ENCODE results near the gene WSCD2. TPM values are rescaled to one million over a fixed set of nuclear protein-coding genes. Genes with fewer than 3 reads are reported as not detected.

The WSCD2 gene
- polyA plus RNA-seq, 4 donors: 6.7 to 11.6 (median 8.6) TPM

- DNase-seq (ENCODE audit: low read depth in 4 of 4, low spot score in 3 of 4): no peak
These were observed 22.6 kb downstream of the WSCD2 start for GRCh38 chr12:108151533-108152169.

- DNase-seq (ENCODE audit: low read depth in 4 of 4, low spot score in 3 of 4): no peak
These were observed 23.1 kb downstream of the WSCD2 start for GRCh38 chr12:108152170-108152538.

- DNase-seq (ENCODE audit: low read depth in 4 of 4, low spot score in 3 of 4): no peak
These were observed 27.6 kb downstream of the WSCD2 start for GRCh38 chr12:108156717-108157116.

GRCh38 chr12:108157870-108158459 lies 28.9 kb downstream of the WSCD2 start:
- no peak for DNase-seq (ENCODE audit: low read depth in 4 of 4, low spot score in 3 of 4)

GRCh38 chr12:108162207-108162606 lies 33.1 kb downstream of the WSCD2 start:
- no peak for DNase-seq (ENCODE audit: low read depth in 4 of 4, low spot score in 3 of 4)

- no peak for DNase-seq (ENCODE audit: low read depth in 4 of 4, low spot score in 3 of 4)
These were observed 37.4 kb downstream of the WSCD2 start for GRCh38 chr12:108166505-108166904.

GRCh38 chr12:108167974-108168373 lies 38.9 kb downstream of the WSCD2 start:
- DNase-seq (ENCODE audit: low read depth in 4 of 4, low spot score in 3 of 4): no peak

GRCh38 chr12:108169708-108170107 lies 40.6 kb downstream of the WSCD2 start:
- DNase-seq (ENCODE audit: low read depth in 4 of 4, low spot score in 3 of 4): no peak

GRCh38 chr12:108170164-108170563 lies 41.1 kb downstream of the WSCD2 start:
- no peak for DNase-seq (ENCODE audit: low read depth in 4 of 4, low spot score in 3 of 4)

- DNase-seq (ENCODE audit: low read depth in 4 of 4, low spot score in 3 of 4): no peak
These were observed 42.9 kb downstream of the WSCD2 start for GRCh38 chr12:108172033-108172432.

GRCh38 chr12:108173160-108173559 lies 44.1 kb downstream of the WSCD2 start:
- no peak for DNase-seq (ENCODE audit: low read depth in 4 of 4, low spot score in 3 of 4)

GRCh38 chr12:108173892-108174291 lies 44.8 kb downstream of the WSCD2 start:
- DNase-seq (ENCODE audit: low read depth in 4 of 4, low spot score in 3 of 4): no peak

GRCh38 chr12:108174641-108175040 lies 45.6 kb downstream of the WSCD2 start:
- DNase-seq (ENCODE audit: low read depth in 4 of 4, low spot score in 3 of 4): no peak

- no peak for DNase-seq (ENCODE audit: low read depth in 4 of 4, low spot score in 3 of 4)
These were observed 46.2 kb downstream of the WSCD2 start for GRCh38 chr12:108175310-108175709.

GRCh38 chr12:108176292-108176691 lies 47.2 kb downstream of the WSCD2 start:
- DNase-seq (ENCODE audit: low read depth in 4 of 4, low spot score in 3 of 4): no peak

- no peak for DNase-seq (ENCODE audit: low read depth in 4 of 4, low spot score in 3 of 4)
These were observed 48.0 kb downstream of the WSCD2 start for GRCh38 chr12:108177131-108177530.

GRCh38 chr12:108179305-108179704 lies 50.2 kb downstream of the WSCD2 start:
- DNase-seq (ENCODE audit: low read depth in 4 of 4, low spot score in 3 of 4): no peak

GRCh38 chr12:108180255-108181094 lies 51.4 kb downstream of the WSCD2 start:
- DNase-seq (ENCODE audit: low read depth in 4 of 4, low spot score in 3 of 4): no peak

- no peak for DNase-seq (ENCODE audit: low read depth in 4 of 4, low spot score in 3 of 4)
These were observed 52.0 kb downstream of the WSCD2 start for GRCh38 chr12:108181095-108181454.

GRCh38 chr12:108182096-108182495 lies 53.0 kb downstream of the WSCD2 start:
- DNase-seq (ENCODE audit: low read depth in 4 of 4, low spot score in 3 of 4): no peak

GRCh38 chr12:108185002-108185401 lies 55.9 kb downstream of the WSCD2 start:
- no peak for DNase-seq (ENCODE audit: low read depth in 4 of 4, low spot score in 3 of 4)

GRCh38 chr12:108187831-108188230 lies 58.7 kb downstream of the WSCD2 start:
- no peak for DNase-seq (ENCODE audit: low read depth in 4 of 4, low spot score in 3 of 4)
